SK-N-SH treated with all-trans-retinoic acid at 6 μM for 48 hours (cell line): ENCODE results near the gene GRAMD1B.

Source experiments
- ATAC-seq: fragments of 200-7000 bp; cut with Tn5 transposase; 3 replicates; pipeline ENCODE4 v1.9.1; 2020; ENCODE audit warnings: mild to moderate bottlenecking, moderate library complexity
- ARNTL ChIP-seq: fragments of 450-650 bp; formaldehyde crosslinking; IDR thresholded peaks from 2 replicates; pipeline ENCODE4 v1.5.0; 2020; ENCODE audit warnings: low read depth, mild to moderate bottlenecking, moderate library complexity, borderline replicate concordance
- BACH2 ChIP-seq: fragments of 250-450 bp; sonication (Bioruptor Pico); IDR thresholded peaks from 2 replicates; pipeline ENCODE4 v1.9.0; 2021; ENCODE audit warnings: mild to moderate bottlenecking, borderline replicate concordance
- CSDC2 ChIP-seq: fragments of 250-450 bp; sonication (Bioruptor Pico); IDR thresholded peaks from 2 replicates; pipeline ENCODE4 v1.5.0; 2020; ENCODE audit warnings: mild to moderate bottlenecking, moderate library complexity
- ESRRG ChIP-seq: fragments of 250-450 bp; sonication (Bioruptor Pico); IDR thresholded peaks from 2 replicates; pipeline ENCODE4 v1.6.1; 2021; ENCODE audit warnings: mild to moderate bottlenecking
- GLIS3 ChIP-seq: fragments of 250-450 bp; sonication (Bioruptor Pico); IDR thresholded peaks from 2 replicates; pipeline ENCODE4 v1.5.0; 2020; ENCODE audit warnings: mild to moderate bottlenecking, moderate library complexity
- ISL1 ChIP-seq: fragments of 250-450 bp; sonication (Bioruptor Pico); IDR thresholded peaks from 2 replicates; pipeline ENCODE4 v2.1.2; 2022; ENCODE audit warnings: mild to moderate bottlenecking, moderate library complexity
- OSR1 ChIP-seq: fragments of 250-450 bp; sonication (Bioruptor Pico); IDR thresholded peaks from 2 replicates; pipeline ENCODE4 v1.8.0; 2022; ENCODE audit warnings: moderate library complexity, mild to moderate bottlenecking, inconsistent platforms
- PPARA ChIP-seq: fragments of 250-450 bp; sonication (Bioruptor Pico); IDR thresholded peaks from 2 replicates; pipeline ENCODE4 v1.5.0; 2020; ENCODE audit warnings: mild to moderate bottlenecking, borderline replicate concordance
- SNAI2 ChIP-seq: fragments of 250-450 bp; sonication (Bioruptor Pico); IDR thresholded peaks from 2 replicates; pipeline ENCODE4 v1.5.0; 2020; ENCODE audit warnings: mild to moderate bottlenecking, moderate library complexity
- TCF4 ChIP-seq: fragments of 250-450 bp; sonication (Bioruptor Pico); IDR thresholded peaks from 2 replicates; pipeline ENCODE4 v1.8.0; 2021; ENCODE audit warnings: mild to moderate bottlenecking, moderate library complexity, borderline replicate concordance
- TOX ChIP-seq: fragments of 250-450 bp; sonication (Bioruptor Pico); IDR thresholded peaks from 2 replicates; pipeline ENCODE4 v1.8.0; 2021; ENCODE audit warnings: mild to moderate bottlenecking, moderate library complexity, borderline replicate concordance
- ZFP3 ChIP-seq: fragments of 250-450 bp; sonication (Bioruptor Pico); IDR thresholded peaks from 2 replicates; pipeline ENCODE4 v1.5.0; 2020; ENCODE audit warnings: mild to moderate bottlenecking, moderate library complexity
- ZFP30 ChIP-seq: fragments of 450-650 bp; formaldehyde crosslinking; IDR thresholded peaks from 2 replicates; pipeline ENCODE4 v1.5.0; 2022; ENCODE audit warnings: mild to moderate bottlenecking, moderate library complexity
- ZNF565 ChIP-seq: fragments of 450-650 bp; formaldehyde crosslinking; conservative IDR thresholded peaks from 2 replicates; pipeline ENCODE4 v1.5.0; 2020; ENCODE audit warnings: low read depth, mild to moderate bottlenecking, moderate library complexity
- ZNF70 ChIP-seq: fragments of 450-650 bp; formaldehyde crosslinking; IDR thresholded peaks from 2 replicates; pipeline ENCODE4 v1.5.0; 2020; ENCODE audit warnings: mild to moderate bottlenecking, moderate library complexity
- ZNF8 ChIP-seq: fragments of 450-650 bp; formaldehyde crosslinking; IDR thresholded peaks from 2 replicates; pipeline ENCODE4 v1.5.0; 2020; ENCODE audit warnings: mild to moderate bottlenecking, moderate library complexity
- TF ChIP-seq, protein P1 (sequence below): fragments of 250-450 bp; sonication (Bioruptor Pico); IDR thresholded peaks from 2 replicates; pipeline ENCODE4 v1.5.1; 2021; ENCODE audit warnings: mild to moderate bottlenecking, moderate library complexity
- TF ChIP-seq, protein P2 (sequence below): fragments of 250-450 bp; sonication (Bioruptor Pico); IDR thresholded peaks from 2 replicates; pipeline ENCODE4 v1.8.0; 2020; ENCODE audit warnings: mild to moderate bottlenecking, moderate library complexity, borderline replicate concordance
- TF ChIP-seq, protein P3 (sequence below): fragments of 250-450 bp; sonication (Bioruptor Pico); IDR thresholded peaks from 2 replicates; pipeline ENCODE4 v1.5.1; 2020; ENCODE audit warnings: low read depth, mild to moderate bottlenecking, moderate library complexity
- TF ChIP-seq, protein P4 (sequence below): fragments of 250-450 bp; sonication (Bioruptor Pico); IDR thresholded peaks from 2 replicates; pipeline ENCODE4 v1.5.0; 2020; ENCODE audit warnings: mild to moderate bottlenecking, moderate library complexity

Gene GRAMD1B

DNA sequence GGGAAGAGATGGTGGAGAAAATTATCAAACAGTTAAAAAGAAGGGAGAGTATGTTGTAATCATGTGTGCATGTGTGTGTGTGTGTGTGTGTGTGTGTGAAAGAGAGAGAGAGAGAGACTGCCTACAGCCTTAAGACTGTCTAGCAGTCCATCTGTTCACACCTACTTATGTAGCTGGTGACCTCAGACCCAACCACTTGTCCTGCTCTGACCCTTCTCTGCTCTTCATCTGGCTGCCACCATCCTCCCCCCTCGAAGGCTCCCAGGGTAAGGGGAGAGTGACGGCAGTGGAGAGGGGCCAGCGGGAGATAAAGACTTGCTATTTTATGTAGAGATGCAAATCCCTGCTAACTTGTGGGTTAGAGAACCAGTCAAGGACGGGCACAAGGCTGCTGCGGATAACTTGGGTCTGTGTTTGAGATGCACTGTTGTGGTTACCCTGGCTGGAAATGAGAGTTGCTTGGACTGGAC lies 24.9 kb upstream of the GRAMD1B start:
- TF ChIP-seq SNAI2 (CRISPR knock-in tag) (no peak), TOX (CRISPR knock-in tag) (no peak), ZNF565 (CRISPR knock-in tag) (no peak), GLIS3 (no peak), BACH2 (CRISPR knock-in tag) (no peak), ZFP30 (CRISPR knock-in tag) (no peak), OSR1 (CRISPR knock-in tag) (no peak), TCF4 (no peak)
- TF ChIP-seq, protein P1, sequence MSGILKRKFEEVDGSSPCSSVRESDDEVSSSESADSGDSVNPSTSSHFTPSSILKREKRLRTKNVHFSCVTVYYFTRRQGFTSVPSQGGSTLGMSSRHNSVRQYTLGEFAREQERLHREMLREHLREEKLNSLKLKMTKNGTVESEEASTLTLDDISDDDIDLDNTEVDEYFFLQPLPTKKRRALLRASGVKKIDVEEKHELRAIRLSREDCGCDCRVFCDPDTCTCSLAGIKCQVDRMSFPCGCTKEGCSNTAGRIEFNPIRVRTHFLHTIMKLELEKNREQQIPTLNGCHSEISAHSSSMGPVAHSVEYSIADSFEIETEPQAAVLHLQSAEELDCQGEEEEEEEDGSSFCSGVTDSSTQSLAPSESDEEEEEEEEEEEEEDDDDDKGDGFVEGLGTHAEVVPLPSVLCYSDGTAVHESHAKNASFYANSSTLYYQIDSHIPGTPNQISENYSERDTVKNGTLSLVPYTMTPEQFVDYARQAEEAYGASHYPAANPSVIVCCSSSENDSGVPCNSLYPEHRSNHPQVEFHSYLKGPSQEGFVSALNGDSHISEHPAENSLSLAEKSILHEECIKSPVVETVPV (CRISPR knock-in tag) = no peak
- no peak; the same call in 2 of the 3 replicates for ATAC-seq

DNA sequence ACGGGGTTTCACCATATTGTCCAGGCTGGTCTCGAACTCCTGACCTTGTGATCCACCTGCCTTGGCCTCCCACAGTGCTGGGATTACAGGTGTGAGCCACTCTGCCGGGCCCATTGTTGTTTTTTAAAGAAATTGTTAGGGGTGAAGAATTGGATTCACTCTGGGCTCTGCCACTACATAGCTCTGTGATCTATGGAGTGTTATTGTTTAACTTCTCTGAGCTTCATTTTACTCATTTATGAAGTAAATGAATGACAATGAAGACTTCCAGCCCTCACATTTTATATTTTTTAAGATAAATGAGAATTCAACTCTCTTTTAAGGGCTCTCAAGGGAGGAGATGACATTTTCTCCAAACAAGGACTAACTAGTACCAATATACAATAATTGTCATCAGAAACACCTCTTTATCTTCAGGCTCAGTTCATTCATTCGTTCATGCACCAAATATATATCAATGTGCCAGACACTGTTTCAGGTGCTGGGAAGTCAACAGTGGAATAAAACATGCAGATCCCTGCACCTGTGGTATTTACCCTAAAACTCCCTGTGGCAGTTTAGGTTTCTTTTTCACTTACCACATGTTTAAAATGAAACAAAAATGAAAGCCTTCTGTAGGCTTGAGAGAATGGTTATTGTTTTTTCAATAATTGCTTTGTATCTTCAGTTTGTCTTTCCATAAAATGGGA lies 23.5 kb upstream of the GRAMD1B start:
- ATAC-seq = no peak

More for the DNA sequence above, 23.5 kb upstream of the GRAMD1B start:
- TF ChIP-seq, protein P2, sequence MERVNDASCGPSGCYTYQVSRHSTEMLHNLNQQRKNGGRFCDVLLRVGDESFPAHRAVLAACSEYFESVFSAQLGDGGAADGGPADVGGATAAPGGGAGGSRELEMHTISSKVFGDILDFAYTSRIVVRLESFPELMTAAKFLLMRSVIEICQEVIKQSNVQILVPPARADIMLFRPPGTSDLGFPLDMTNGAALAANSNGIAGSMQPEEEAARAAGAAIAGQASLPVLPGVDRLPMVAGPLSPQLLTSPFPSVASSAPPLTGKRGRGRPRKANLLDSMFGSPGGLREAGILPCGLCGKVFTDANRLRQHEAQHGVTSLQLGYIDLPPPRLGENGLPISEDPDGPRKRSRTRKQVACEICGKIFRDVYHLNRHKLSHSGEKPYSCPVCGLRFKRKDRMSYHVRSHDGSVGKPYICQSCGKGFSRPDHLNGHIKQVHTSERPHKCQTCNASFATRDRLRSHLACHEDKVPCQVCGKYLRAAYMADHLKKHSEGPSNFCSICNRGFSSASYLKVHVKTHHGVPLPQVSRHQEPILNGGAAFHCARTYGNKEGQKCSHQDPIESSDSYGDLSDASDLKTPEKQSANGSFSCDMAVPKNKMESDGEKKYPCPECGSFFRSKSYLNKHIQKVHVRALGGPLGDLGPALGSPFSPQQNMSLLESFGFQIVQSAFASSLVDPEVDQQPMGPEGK (CRISPR knock-in tag) = no peak
- no peak for TF ChIP-seq ZNF8
- no peak for TF ChIP-seq GLIS3
- no peak for TF ChIP-seq ESRRG (CRISPR knock-in tag)
- TF ChIP-seq PPARA (CRISPR knock-in tag) = no peak
- no peak for TF ChIP-seq ARNTL (CRISPR knock-in tag)
- no peak for TF ChIP-seq ZNF565 (CRISPR knock-in tag)
- no peak for TF ChIP-seq TCF4
- TF ChIP-seq ISL1 (CRISPR knock-in tag) = no peak
- TF ChIP-seq, protein P3, sequence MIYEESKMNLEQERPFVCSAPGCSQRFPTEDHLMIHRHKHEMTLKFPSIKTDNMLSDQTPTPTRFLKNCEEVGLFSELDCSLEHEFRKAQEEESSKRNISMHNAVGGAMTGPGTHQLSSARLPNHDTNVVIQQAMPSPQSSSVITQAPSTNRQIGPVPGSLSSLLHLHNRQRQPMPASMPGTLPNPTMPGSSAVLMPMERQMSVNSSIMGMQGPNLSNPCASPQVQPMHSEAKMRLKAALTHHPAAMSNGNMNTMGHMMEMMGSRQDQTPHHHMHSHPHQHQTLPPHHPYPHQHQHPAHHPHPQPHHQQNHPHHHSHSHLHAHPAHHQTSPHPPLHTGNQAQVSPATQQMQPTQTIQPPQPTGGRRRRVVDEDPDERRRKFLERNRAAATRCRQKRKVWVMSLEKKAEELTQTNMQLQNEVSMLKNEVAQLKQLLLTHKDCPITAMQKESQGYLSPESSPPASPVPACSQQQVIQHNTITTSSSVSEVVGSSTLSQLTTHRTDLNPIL (CRISPR knock-in tag) = no peak
- TF ChIP-seq OSR1 (CRISPR knock-in tag) = no peak
- TF ChIP-seq ZNF70 (CRISPR knock-in tag) = no peak
- no peak for TF ChIP-seq ZFP3 (CRISPR knock-in tag)
- TF ChIP-seq CSDC2 (CRISPR knock-in tag) = no peak
- TF ChIP-seq, protein P4, sequence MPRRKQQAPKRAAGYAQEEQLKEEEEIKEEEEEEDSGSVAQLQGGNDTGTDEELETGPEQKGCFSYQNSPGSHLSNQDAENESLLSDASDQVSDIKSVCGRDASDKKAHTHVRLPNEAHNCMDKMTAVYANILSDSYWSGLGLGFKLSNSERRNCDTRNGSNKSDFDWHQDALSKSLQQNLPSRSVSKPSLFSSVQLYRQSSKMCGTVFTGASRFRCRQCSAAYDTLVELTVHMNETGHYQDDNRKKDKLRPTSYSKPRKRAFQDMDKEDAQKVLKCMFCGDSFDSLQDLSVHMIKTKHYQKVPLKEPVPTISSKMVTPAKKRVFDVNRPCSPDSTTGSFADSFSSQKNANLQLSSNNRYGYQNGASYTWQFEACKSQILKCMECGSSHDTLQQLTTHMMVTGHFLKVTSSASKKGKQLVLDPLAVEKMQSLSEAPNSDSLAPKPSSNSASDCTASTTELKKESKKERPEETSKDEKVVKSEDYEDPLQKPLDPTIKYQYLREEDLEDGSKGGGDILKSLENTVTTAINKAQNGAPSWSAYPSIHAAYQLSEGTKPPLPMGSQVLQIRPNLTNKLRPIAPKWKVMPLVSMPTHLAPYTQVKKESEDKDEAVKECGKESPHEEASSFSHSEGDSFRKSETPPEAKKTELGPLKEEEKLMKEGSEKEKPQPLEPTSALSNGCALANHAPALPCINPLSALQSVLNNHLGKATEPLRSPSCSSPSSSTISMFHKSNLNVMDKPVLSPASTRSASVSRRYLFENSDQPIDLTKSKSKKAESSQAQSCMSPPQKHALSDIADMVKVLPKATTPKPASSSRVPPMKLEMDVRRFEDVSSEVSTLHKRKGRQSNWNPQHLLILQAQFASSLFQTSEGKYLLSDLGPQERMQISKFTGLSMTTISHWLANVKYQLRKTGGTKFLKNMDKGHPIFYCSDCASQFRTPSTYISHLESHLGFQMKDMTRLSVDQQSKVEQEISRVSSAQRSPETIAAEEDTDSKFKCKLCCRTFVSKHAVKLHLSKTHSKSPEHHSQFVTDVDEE (CRISPR knock-in tag) = no peak
- no peak for TF ChIP-seq SNAI2 (CRISPR knock-in tag)
- TF ChIP-seq TOX (CRISPR knock-in tag) = no peak
- TF ChIP-seq, protein P1 (CRISPR knock-in tag) = no peak
